Measurements from ENCODE around the gene LRRIQ3.

LRRIQ3 gene

DNA sequence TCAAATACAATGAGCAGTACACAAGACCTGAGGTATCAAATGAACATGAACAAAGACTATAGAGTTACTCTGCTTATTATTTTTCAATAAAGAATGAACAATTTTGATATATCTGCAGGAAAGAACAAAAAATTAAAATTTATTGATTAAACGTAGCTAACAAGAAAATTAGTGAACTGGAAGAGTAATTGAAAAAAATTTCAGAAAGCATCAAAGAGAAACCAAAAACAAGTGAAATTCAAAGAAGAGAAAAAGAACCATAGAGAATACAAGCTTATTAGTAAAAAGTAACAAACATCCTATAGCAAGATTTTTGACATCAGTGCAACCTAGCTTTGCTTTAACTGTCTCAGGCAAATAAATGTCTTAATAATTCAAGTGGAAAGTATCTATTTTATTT is 106.6 kb downstream of the LRRIQ3 start:
- no peak for DNase-seq

DNA sequence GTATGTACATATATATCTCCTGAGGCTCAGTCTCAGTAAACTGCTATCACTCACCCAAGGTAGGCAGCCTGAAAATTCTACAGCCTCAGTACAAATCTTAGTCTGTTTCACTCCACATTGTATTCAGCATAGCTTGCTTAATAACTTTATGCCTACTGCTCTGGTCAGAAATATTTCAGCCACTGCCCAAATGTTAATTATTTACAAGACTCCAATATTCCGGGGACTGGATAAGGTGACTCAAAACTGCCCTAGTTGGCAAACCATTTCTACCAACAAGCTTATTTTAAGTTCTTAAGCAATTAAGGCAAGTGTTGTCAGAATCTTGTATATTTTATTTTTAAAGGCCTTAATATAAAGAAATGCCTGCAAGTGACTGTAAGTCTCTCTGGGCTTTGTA is 114.8 kb downstream of the LRRIQ3 start:
- DNase-seq = no peak

DNA sequence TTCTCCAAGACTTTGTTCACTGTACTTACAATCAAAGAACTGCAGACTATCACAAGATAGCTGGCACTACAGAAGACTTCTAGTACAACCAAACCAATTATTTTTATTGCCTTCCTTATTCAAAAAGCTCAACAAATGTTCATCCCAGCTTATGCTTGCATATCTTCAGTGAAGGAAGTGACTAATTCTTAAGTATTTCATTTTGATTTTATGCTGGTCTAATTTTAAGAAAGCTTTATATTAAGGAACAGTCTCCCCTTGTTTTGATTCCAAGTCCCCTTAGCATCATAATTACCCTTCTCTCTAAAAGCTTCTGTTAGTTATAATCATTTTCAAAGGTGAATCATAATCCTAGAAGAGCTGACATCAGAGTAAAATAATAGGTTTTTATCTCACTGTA is 132.9 kb downstream of the LRRIQ3 start:
- DNase-seq = no peak

DNA sequence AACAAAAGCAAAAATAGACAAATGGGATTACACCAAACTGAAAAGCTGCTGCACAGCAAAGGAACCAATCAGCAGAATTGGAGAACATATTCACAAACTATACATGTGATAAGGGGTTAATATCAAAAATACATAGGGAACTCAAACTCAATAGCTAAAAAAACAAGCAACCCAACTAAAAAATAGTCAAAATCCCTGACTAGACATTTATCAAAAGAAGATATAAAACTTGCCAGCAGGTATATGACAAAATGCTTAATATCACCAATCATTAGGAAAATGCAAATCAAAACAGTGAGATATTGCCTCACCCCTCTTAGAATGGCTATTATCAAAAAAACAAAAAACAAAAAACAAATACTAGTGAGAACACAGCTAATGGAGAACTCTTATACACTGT is 140.3 kb downstream of the LRRIQ3 start:
- no peak for DNase-seq

DNA sequence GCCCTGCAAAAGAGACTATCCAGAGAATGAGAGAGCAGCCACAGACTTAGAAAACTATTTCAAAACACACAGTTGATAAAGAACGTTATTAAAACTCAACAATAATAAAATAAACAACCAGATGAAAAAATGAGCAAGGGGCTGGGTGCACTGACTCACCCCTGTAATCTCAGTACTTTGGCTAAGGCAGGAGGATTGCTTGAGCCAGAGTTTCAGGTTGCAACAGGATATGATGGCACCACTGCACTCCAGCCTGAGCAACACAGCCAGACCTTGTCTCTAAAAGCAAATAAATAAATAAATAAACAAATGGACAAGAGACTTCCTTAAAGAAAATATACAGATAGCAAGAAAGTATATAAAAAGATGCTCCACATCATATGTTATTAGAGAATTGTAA is 144.6 kb downstream of the LRRIQ3 start:
- no peak for DNase-seq

DNA sequence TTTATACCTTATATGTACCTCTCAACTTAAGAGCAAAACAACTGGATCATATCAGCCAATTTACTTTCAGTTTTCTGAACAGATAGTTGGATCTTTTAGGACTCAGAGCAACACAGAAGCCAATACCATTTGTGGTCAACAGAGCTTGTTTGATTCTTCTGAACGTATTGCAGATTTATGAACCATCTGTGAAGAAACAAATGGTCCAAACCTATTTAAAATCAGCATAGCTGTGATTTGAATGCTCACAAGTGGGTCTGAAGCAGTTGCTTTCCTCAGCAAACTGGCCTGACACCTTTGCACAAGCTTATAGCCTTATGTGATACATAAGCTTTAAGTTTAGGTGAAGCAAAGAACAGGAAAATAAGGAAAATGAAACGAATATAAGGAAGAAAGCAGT is 147.6 kb downstream of the LRRIQ3 start:
- DNase-seq = no peak

DNA sequence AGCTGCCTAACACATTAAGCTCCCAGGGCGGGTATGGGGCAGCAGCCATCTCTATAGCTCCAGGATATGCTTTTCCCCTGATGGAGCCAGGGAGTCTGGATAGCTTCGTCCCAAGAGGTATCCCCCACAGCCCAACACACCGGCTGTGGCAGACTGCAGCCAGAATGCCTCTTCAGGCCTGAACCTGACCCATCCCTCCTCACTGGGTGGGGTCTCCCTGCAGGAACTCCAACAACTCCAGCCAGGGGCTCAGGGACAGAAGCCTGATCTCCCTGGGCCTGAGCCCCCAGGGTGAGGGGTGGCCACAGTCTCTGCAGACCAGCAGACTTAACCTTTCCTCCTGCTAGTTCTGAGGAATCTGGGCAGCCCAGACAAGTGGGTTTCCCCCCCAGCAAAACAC is 159.9 kb downstream of the LRRIQ3 start:
- no peak for DNase-seq

DNA sequence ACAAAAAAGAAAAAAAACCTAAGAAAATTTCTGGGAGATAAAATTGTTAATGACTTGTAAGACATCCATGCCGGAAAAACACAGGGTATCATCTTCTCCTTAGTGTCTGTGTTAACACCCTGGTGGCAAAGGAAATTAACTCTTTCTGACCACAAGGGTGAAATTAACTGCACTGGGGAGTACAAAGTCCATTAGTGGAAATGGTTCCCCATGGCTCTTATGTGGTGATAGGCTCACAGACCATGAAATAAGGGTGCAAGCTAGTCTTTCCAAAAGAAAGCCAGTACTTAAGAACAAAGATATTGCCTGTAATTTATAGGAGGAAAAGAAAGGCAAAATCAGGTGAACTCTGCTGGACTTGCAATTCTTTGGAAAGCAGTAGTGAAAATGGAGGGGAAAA is 185.4 kb downstream of the LRRIQ3 start:
- no peak for DNase-seq

DNA sequence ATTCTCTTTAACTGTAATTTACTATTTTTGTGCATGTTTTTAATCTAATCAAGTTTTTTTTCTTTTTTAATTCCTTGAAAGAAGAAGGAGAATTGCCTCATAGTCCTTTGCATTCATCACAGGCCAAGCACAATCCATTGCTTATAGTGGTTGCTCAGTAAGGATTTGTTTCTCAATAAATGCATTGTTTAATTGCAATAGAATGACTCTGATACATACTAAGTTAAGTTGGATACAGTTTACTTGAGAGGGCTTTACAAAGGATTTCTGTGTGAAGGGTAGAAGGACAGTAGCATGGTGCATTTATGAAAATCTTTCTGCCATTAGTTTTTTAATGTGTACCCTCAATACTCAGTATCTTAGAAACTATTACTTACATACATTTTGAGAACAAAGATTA is 186.2 kb downstream of the LRRIQ3 start:
- no peak for DNase-seq

DNA sequence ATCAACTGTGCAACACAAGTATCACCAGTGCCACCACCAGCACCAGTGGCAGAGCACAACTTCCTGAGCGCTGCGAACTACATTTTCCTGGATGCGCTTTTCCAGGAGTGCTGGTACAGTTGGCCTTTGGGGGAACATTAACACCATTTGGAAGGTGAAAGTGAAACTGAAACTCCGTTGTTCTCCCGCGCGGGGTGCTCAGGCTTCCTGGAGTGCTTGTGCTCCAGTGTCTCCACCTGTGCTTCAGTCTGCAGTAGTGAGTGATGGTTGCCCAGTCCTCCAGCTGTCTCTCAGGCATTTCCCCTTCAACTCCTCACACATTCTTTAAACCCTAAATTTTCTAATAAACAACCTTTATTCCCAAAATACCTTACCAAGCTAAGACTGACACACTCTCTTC is 187.8 kb downstream of the LRRIQ3 start:
- DNase-seq = peak; percentile 11

DNA sequence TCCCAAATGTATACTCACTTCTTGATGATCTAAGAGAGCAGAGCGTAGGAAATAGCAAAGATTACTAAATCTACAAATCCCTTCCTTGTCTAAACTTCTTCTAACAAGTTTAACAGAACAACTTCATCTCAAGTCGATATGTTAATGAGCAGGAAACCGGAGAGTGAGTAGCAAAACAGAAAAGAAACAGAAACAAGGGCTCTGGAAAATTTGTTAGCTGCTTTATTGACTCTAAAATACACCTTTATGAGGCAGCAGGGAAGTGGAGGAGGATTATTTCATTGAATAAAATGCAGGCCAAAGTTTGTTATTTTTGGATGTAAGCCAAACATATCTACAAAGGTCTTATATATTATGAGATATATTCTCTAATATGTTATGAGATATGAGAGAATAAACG is 192.4 kb downstream of the LRRIQ3 start:
- no peak for DNase-seq

DNA sequence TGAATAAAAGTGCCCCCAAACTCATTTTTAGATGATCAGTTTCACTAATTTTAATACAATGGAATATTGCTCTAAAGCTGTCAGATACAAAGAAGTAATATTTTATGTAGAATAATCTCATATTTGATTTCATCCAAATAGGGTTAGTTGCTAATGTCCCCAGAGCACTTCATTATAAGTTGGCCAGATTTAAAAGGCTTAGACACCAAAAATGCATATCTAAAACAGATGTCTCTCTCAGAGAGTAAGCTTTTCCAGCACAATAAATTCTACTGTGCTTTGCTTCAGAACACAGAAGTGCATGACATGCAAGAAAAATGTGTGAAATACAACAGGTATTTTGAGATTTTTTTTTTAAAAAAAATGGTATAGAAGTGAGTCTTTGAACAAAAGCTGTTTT is 194.2 kb downstream of the LRRIQ3 start:
- no peak for DNase-seq

DNA sequence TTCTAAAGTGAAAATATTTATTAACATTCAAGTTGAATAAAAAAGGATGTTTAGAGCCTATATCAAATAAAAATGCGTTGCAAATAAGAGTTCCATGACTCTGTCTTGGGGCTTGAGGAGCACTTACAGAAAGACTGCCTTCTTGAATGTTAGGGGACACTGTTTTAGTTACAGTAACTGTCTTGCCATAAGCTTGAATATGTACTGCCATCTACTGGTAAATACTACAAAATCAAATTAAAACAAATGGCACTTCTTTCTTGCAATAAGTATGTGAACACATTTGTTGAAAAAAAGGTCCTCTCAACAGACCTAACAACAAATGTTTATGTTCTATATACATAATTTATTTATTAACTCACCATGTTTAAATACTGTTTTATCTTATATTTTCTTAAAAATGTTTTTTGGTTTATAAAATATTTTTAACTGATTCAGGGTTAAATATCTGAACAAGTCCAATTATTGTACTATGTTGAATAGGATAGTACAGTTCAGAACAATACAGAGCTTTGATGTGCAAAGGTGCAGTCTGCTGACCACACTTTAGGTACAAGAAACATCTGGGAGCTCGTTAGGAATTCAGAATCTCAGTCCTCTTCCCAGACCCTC is 199.5 kb downstream of the LRRIQ3 start:
- DNase-seq = no peak

DNA sequence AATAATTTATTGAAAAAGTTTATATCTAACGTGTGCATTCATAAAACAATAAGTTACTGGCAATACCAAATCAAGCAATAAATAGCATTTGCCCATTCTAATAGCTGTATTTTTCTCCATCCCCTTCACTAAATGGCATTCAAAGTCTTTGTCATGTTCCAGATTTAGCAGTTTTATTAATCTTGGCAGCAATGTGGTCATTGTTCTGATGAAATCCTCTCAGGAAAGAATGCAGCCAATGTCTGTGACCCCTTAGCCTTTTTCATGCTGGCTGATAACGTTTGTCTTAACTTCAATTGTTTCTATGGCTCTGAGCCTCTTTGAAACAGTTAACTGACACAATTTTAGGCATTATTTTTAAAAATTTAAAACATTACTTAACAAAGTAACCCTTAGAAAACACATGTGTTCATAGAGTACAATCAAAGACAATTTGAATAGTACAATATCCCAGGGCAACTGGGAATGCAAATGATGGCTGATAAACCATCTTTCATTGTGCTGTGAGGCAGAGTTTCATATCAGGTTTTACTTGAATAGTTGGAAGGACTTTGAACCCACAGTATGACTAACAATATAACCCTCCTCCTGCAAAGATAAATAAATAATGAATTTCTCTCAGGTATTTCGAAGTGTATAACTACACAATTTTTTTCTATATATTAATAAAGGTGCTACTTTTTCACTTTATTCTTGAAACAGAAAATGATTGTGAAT is 217.5 kb downstream of the LRRIQ3 start:
- no peak for DNase-seq

DNA sequence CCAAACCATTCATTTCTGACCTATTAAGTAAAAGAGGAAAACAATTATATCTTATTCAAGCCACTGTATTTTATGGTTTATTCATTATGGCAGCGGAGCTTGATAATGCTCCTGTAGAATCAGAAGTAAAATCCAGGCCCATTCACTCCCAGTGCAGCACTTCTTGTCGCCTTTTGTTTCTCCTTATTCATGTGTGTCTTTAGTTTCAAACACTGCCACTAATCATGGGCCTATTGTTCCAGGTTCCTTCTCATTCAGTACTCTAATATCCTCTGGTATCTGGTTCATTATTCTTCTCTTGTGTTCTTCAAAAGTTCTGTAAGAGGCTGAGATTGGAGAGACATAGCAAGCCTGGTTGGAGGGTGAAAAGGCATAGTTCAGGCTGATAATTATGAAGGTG is 218.3 kb downstream of the LRRIQ3 start:
- DNase-seq = no peak

DNA sequence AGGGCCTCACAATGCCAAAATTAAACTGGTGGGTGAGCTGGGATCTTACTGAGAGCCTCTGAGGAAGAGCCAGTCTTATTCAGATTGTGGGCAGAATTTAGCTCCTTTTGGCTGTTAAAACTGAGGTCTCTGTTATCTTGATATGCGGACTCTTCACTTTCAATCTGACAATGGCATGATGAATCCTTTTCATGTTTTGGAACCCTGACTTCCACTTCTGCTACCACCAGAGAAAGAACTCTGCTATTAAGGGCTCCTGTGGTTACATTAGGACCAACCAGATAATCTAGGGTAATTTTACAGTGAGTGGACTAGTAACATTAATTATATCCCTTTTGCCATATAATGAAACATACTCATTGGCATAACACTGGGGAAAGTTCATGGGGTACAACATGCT is 219.0 kb downstream of the LRRIQ3 start:
- no peak for DNase-seq
